Thymus (tissue), 11 donors: Measurements from ENCODE around the gene SWSAP1. TPM values are rescaled to one million over a fixed set of nuclear protein-coding genes. Genes with fewer than 3 reads are reported as not detected.
"Not testable (repeated sequence)": the region's sequence is repeated elsewhere in the genome, so short reads cannot be mapped to it uniquely, and the experiment has no call there.

ENCODE experiments used
- DNase-seq, 9 donors: peaks; one replicate each; pipeline ENCODE4 v3.0.0-alpha.2; 2013; ENCODE audit warnings: low spot score in 9 of 9, low read depth in 6 of 9, missing footprints in 1 of 9
- H3K27ac ChIP-seq, 2 donors: one replicate each; pipeline ENCODE4 v1.5.1; 2013; ENCODE audit warnings: control low read depth in 1 of 2, low read depth in 1 of 2, low read length in 1 of 2, mild to moderate bottlenecking in 1 of 2, moderate library complexity in 1 of 2
- H3K27me3 ChIP-seq, 2 donors: one replicate each; pipeline ENCODE4 v1.5.1; 2013; ENCODE audit warnings: low read length in 1 of 2; ENCODE audit not compliant: control insufficient read depth in 2 of 2, insufficient read depth in 1 of 2
- H3K36me3 ChIP-seq, 2 donors: one replicate each; pipeline ENCODE4 v1.5.1; 2013; ENCODE audit warnings: low read length in 1 of 2, mild to moderate bottlenecking in 1 of 2, moderate library complexity in 1 of 2; ENCODE audit not compliant: control insufficient read depth in 2 of 2, insufficient read depth in 2 of 2
- H3K4me1 ChIP-seq, 2 donors: one replicate each; pipeline ENCODE4 v1.5.1; 2013; ENCODE audit warnings: low read length in 2 of 2; ENCODE audit not compliant: control insufficient read depth in 2 of 2, insufficient read depth in 2 of 2
- H3K4me3 ChIP-seq, 2 donors: one replicate each; pipeline ENCODE4 v1.5.1; 2013; ENCODE audit warnings: low read length in 2 of 2, control low read depth in 1 of 2, mild to moderate bottlenecking in 1 of 2
- H3K9me3 ChIP-seq, 2 donors: one replicate each; pipeline ENCODE4 v1.5.1; 2013; ENCODE audit warnings: low read length in 1 of 2, mild to moderate bottlenecking in 1 of 2; ENCODE audit not compliant: control insufficient read depth in 2 of 2, insufficient read depth in 1 of 2
- WGBS: extraction: QIAGEN DNeasy Blood & Tissue Kit; methylation state at CpG from one replicate; pipeline ENCODE4 v1.1.7; 2013; 5-methylcytosine and 5-hydroxymethylcytosine counted together
- polyA plus RNA-seq: library from polyadenylated mRNA; stranded (reverse); fragments of 200-250 nt; gene quantifications from one replicate; pipeline ENCODE4 v1.2.3, GENCODE V29; 2013
- total RNA-seq: library from RNA; stranded (reverse); fragments of 120-200 nt; gene quantifications from one replicate; pipeline ENCODE4 v1.2.4, GENCODE V29; 2013
- donor health status: healthy.

SWSAP1 gene
- total and polyA plus RNA-seq, 2 donors: 3.3 to 5.9 TPM

DNA sequence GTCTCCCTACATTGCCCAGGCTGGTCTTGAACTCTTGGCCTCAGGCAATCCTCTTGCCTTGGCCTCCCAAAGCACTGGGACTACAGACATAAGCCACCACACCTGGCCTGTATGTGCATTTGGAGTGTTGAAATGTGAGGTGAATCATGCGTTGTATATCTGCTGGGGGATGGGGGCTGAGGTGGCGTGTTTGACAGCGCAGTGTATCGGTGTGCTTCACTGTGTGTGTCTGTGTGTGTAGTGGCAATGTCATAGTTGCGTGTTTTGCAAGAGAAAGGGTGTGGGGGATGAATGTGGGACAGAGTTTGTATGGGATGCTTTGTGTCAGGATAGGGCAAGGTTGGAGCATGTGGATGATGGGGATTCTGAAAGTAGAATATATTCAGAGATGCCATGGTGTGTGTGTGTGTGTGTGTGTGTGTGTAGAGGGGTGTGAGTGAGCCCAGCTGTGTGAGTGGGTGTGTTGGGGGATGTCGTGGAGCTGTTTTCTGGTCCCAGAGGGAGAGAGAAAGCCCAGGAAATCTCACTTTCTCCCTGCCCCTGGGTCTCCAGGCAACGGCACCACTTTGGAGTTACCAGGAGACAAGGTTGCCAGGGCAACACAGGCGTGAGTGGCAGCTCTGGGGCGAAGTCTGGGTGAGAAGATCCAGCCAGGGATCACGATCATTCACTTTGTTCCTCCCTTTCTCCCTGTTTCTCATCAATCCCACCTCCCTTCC is 1.1 kb upstream of the SWSAP1 start:
- DNase-seq: peak in 1 of 9 donors; percentile 28
- 61% methylated on average over 10 of the region's 10 CpGs for WGBS
- Histone ChIP-seq H3K9me3 (no peaks in the 10 kb centered on the region), H3K27ac (no peak overlapping the region), H3K36me3 (peaks cover 6 to 10% of the 10 kb centered on the region in 2 donors), H3K4me3 (no peak overlapping the region), H3K4me1 (peaks cover 14 to 35% of the 10 kb centered on the region in 2 donors), H3K27me3 (no peaks in the 10 kb centered on the region)

DNA sequence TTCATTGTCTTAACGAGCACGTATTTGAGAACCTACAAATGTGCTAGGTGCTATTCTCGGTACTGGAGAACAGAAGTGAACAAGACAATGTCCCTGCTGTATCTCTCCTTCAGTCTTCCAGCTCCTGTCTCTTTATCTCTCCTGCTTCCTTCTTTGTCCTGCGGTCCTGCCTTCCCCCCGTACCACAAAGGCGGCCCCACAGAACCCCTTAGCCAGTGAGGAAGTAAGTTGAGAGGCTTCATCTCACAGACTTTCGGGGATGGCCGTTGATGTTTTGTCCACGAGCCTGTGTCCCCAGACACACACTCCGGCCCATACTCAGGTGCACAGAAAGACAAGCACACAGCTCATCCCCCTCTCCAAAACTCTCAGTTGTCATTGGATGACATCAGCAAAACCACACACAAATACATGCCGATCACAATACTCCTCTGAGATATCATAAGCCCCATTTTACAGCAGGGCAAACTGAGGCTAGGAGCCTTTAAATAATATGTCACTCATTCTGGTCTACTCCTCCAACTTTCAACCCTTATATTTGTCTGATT is 507 bp upstream of the SWSAP1 start:
- no peaks in the 10 kb centered on the region for H3K9me3 ChIP-seq
- peaks cover 14 to 35% of the 10 kb centered on the region in 2 donors for H3K4me1 ChIP-seq
- WGBS: 10% methylated on average over 11 of the region's 11 CpGs
- H3K4me3 ChIP-seq: peak overlapping the region; percentile 72 to 90
- no peaks in the 10 kb centered on the region for H3K27me3 ChIP-seq
- peaks cover 6 to 14% of the 10 kb centered on the region in 2 donors for H3K36me3 ChIP-seq
- DNase-seq: no peak
- peak overlapping the region; percentile 46 to 95 for H3K27ac ChIP-seq

GRCh38 chr19:11375143-11375948 is 880 bp downstream of the SWSAP1 start:
- peak in 8 of 9 donors; percentile 55 to 93 (median 82) for DNase-seq
- Histone ChIP-seq H3K4me3 (peak overlapping the region; percentile 72 to 90), H3K36me3 (peaks cover 6 to 14% of the 10 kb centered on the region in 2 donors), H3K27ac (peak overlapping the region; percentile 98), H3K9me3 (no peaks in the 10 kb centered on the region), H3K27me3 (no peaks in the 10 kb centered on the region), H3K4me1 (peaks cover 19 to 40% of the 10 kb centered on the region in 2 donors)
- 8% methylated on average over 27 of the region's 27 CpGs for WGBS

DNA sequence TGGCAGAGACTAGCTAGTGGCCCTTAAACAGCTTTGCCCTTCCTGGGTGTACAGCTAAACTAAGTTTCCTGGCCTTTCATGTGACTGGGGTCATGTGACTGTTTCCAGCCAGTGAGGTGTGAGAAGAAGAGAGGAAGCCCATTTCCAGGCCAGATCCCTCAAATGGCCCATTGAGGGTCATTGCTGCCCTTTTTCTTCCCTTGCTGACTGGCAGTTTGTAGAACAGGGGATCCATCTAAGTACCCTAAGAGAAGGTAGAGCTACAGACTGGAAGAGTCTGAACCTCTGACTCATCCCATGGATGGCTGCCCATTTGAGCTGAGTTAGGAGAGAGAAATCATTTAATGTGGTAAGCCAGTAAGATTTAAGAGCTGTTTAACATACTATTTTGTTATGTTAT is 2.8 kb downstream of the SWSAP1 start:
- Histone ChIP-seq H3K27me3 (peaks cover 6 to 10% of the 10 kb centered on the region in 2 donors), H3K4me3 (no peak overlapping the region), H3K27ac (peak overlapping the region; percentile 14 to 53), H3K9me3 (peaks cover 0 to 8% of the 10 kb centered on the region in 2 donors), H3K36me3 (peaks cover 6 to 14% of the 10 kb centered on the region in 2 donors), H3K4me1 (peaks cover 21 to 55% of the 10 kb centered on the region in 2 donors)
- peak in 1 of 9 donors; percentile 51 for DNase-seq

DNA sequence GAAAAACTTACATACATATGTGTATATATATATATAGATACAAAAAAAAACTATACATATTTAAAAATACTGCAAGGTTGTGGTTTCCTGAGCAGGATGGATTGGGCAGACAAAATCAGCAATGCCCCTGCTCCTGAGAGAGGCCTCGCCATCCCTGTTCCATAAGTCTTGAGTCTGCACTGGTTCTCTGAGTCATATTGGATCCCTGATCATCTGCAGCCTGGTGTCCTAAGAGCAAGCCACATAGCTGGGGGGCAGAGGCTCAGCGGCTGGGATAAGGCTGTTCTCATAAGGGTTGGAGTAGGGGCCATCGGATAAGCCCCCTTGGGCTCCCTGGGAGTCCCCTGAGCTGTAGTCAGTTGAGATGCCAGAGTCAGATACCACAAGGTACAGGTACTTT is 3.3 kb downstream of the SWSAP1 start:
- peaks cover 0 to 9% of the 10 kb centered on the region in 2 donors for H3K9me3 ChIP-seq
- 97% methylated on average over 3 of the region's 3 CpGs for WGBS
- H3K36me3 ChIP-seq: peaks cover 6 to 14% of the 10 kb centered on the region in 2 donors
- DNase-seq: no peak
- H3K4me1 ChIP-seq: peaks cover 21 to 57% of the 10 kb centered on the region in 2 donors
- no peak overlapping the region for H3K27ac ChIP-seq
- H3K4me3 ChIP-seq: no peak overlapping the region
- peaks cover 10 to 15% of the 10 kb centered on the region in 2 donors for H3K27me3 ChIP-seq

DNA sequence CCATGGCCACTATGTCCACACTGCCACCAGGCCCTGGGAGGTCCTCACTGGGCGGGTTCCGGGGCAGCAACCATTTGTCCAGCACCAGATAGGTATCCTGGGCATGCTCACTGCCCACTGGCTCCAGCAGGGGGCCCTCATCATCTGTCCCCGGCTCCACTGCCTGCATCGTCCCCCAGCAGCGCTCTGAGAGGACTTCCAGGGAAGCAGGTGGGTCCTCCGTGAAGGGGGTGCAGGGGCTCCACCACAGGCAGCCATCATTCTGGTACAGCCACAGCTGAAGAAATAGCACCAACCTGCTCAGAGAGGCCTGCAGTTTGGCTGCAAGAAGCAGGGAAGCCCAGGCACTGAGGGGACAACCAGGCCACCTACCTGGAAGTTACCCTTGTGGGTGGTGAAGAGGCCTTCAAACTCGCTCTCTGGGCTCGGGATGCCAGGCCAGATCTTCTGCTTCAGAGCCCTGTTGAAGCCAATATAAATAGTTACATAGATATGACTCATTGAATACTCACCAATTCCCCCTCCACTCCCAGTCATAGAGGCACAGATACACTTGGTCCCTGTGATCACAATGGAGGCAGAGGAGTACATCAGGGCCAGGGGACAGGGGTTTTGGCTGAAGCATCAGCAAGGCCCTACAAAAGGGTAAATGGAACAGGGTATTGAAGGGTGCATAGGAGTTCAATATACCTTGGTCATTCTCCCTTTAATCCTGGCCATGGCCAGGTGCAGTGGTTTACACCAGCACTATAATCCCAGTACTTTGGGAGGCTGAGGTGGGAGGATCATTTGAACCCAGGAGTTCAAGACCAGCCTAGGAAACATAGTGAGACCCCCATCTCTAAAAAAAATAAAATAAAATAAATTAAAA is 4.1 kb downstream of the SWSAP1 start:
- H3K4me3 ChIP-seq: no peak overlapping the region
- H3K4me1 ChIP-seq: peaks cover 21 to 60% of the 10 kb centered on the region in 2 donors
- H3K27me3 ChIP-seq: peaks cover 18 to 23% of the 10 kb centered on the region in 2 donors
- no peak overlapping the region for H3K27ac ChIP-seq
- H3K9me3 ChIP-seq: peaks cover 0 to 14% of the 10 kb centered on the region in 2 donors
- no peak for DNase-seq
- peaks cover 6 to 14% of the 10 kb centered on the region in 2 donors for H3K36me3 ChIP-seq
- 83% methylated on average over 8 of the region's 8 CpGs for WGBS

DNA sequence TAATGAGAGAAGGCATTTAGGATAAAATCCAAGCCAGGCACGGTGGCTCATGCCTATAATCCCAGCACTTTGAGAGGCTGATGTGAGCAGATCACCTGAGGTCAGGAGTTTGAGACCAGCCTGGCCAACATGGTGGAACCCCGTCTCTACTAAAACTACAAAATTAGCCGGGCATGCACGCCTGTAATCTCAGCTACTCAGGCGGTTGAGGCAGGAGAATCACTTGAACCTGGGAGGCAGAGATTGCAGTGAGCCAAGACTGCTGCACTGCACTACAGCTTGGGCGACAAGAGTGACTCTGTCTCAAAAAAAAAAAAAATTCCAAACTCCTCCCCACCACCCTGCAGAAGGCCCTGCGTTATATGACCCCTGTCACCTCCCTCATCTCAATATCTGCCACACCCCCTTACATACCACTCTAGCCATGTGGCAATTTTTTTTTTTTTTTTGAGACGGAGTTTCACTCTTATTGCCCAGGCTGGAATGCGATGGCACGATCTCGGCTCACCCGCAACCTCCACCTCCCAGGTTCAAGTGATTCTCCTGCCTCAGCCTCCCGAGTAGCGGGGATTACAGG is 4.9 kb downstream of the SWSAP1 start:
- not testable (repeated sequence) for DNase-seq, H3K27ac ChIP-seq, H3K4me3 ChIP-seq
- 98% methylated on average over 14 of the region's 14 CpGs for WGBS
- H3K36me3 ChIP-seq: peaks cover 6 to 14% of the 10 kb centered on the region in 2 donors
- H3K27me3 ChIP-seq: peaks cover 26 to 31% of the 10 kb centered on the region in 2 donors
- peaks cover 18 to 57% of the 10 kb centered on the region in 2 donors for H3K4me1 ChIP-seq
- H3K9me3 ChIP-seq: peaks cover 0 to 19% of the 10 kb centered on the region in 2 donors

DNA sequence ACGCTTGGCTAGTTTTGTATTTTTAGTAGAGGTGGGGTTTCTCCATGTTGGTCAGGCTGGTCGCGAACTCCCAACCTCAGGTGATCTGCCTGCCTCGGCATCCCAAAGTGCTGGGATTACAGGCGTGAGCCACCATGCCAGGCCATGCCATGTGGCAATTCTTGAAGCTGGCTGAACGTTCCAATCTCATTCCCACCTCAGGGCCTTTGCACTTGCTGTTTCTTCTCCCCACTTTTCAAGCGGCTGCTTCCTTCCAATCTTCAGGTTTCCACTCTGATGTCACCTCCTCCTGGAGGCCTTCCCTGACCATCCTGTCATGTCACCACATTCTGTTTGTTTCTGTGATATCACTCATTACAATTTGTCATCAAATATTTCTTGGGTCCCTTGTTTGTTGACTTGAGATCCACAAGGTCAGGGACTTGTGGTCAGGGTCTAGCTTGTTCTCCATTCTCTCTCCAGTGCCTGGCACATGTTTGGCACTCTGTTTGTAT is 5.4 kb downstream of the SWSAP1 start:
- Histone ChIP-seq H3K27ac (no peak overlapping the region), H3K36me3 (peaks cover 6 to 14% of the 10 kb centered on the region in 2 donors), H3K9me3 (peaks cover 0 to 19% of the 10 kb centered on the region in 2 donors), H3K27me3 (peaks cover 30 to 37% of the 10 kb centered on the region in 2 donors), H3K4me1 (peaks cover 18 to 57% of the 10 kb centered on the region in 2 donors), H3K4me3 (no peak overlapping the region)
- no peak for DNase-seq
- WGBS: 99% methylated on average over 7 of the region's 7 CpGs
